Measurements from ENCODE around the gene C12orf54.
"Not testable (repeated sequence)": the region's sequence is repeated elsewhere in the genome, so short reads cannot be mapped to it uniquely, and the experiment has no call there.

The C12orf54 gene

GRCh38 chr12:48510111-48510510, 27.8 kb downstream of the C12orf54 start:
- Histone ChIP-seq H3K9me3 (ENCODE audit: control insufficient read depth, low read length) (peaks cover 10% of the 10 kb centered on the region), H3K18ac (ENCODE audit: low read depth in 1 of 2, low read length in 2 of 2) (no peak overlapping the region), H4K91ac (ENCODE audit: low read length) (no peak overlapping the region), H2BK120ac (ENCODE audit: low read depth, low read length) (no peak overlapping the region), H3K4me2 (ENCODE audit: low read length, poor library complexity, severe bottlenecking) (no peak overlapping the region), H3K4me3 (ENCODE audit: insufficient read depth in 1 of 2, low read depth in 1 of 2, low read length in 2 of 2) (no peak overlapping the region), H3K9ac (ENCODE audit: low read length) (no peak overlapping the region), H2AFZ (ENCODE audit: low read depth, low read length) (no peak overlapping the region), H2AK5ac (ENCODE audit: low read length, severe bottlenecking) (no peak overlapping the region), H2BK5ac (ENCODE audit: low read depth, low read length, poor library complexity, severe bottlenecking) (no peak overlapping the region), H2BK12ac (ENCODE audit: low read length in 2 of 2) (no peak overlapping the region), H3K27me3 (ENCODE audit: control insufficient read depth in 1 of 2, insufficient read depth in 1 of 2, low read length in 2 of 2) (peaks cover 0 to 21% of the 10 kb centered on the region in 2 experiments), H3K79me1 (replicated peaks; ENCODE audit: low read length, poor library complexity, severe bottlenecking) (no peaks in the 10 kb centered on the region), H3K23ac (ENCODE audit: low read length in 2 of 2) (no peak overlapping the region), H3K14ac (ENCODE audit: low read length in 2 of 2) (no peak overlapping the region), H3K4me1 (ENCODE audit: control insufficient read depth, insufficient read depth, low read depth, low read length) (no peaks in the 10 kb centered on the region), H3K4ac (ENCODE audit: low read depth in 1 of 2, low read length in 2 of 2) (no peak overlapping the region), H4K8ac (ENCODE audit: low read length) (no peak overlapping the region), H3K27ac (ENCODE audit: low read length, poor library complexity, severe bottlenecking) (no peak overlapping the region), H3K36me3 (ENCODE audit: control insufficient read depth in 1 of 2, insufficient read depth in 2 of 2, low read depth in 1 of 2, low read length in 2 of 2) (no peaks in the 10 kb centered on the region), H2BK15ac (ENCODE audit: low read depth, poor library complexity, severe bottlenecking) (no peak overlapping the region)
- DNase-seq = no peak
- WGBS = 0% methylated on average over 1 of the region's 1 CpG

DNA sequence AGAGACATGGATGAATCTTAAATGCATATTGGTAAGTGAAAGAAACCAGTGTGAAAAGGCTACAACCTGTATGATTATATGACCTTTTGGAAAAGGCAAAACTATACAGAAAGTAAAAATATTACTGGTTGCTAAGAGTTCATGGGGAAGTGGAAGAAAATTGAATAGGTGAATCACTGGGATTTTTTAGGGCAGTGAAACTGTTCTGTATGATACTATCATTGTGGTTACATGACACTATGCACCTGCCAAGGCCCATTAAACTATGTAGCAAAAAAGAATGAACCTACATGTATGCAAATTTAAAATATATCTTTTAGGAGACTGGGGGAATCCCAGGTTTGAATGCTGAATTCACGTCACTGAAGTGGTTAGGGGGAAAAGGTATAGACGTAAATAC, 30.6 kb downstream of the C12orf54 start:
- Histone ChIP-seq H2BK120ac (ENCODE audit: low read depth, low read length) (no peak overlapping the region), H3K79me1 (replicated peaks; ENCODE audit: low read length, poor library complexity, severe bottlenecking) (no peaks in the 10 kb centered on the region), H3K4me2 (ENCODE audit: low read length, poor library complexity, severe bottlenecking) (no peak overlapping the region), H3K4me3 (ENCODE audit: insufficient read depth in 1 of 2, low read depth in 1 of 2, low read length in 2 of 2) (no peak overlapping the region), H3K36me3 (ENCODE audit: control insufficient read depth in 1 of 2, insufficient read depth in 2 of 2, low read depth in 1 of 2, low read length in 2 of 2) (no peaks in the 10 kb centered on the region), H3K27ac (ENCODE audit: low read length, poor library complexity, severe bottlenecking) (no peak overlapping the region), H3K23ac (ENCODE audit: low read length in 2 of 2) (no peak overlapping the region), H4K91ac (ENCODE audit: low read length) (no peak overlapping the region), H4K8ac (ENCODE audit: low read length) (no peak overlapping the region), H3K4ac (ENCODE audit: low read depth in 1 of 2, low read length in 2 of 2) (no peak overlapping the region), H2BK5ac (ENCODE audit: low read depth, low read length, poor library complexity, severe bottlenecking) (no peak overlapping the region), H3K27me3 (ENCODE audit: control insufficient read depth in 1 of 2, insufficient read depth in 1 of 2, low read length in 2 of 2) (peaks cover 0 to 7% of the 10 kb centered on the region in 2 experiments), H2AK5ac (ENCODE audit: low read length, severe bottlenecking) (no peak overlapping the region), H2AFZ (ENCODE audit: low read depth, low read length) (no peak overlapping the region), H3K9me3 (ENCODE audit: control insufficient read depth, low read length) (peaks cover 10% of the 10 kb centered on the region), H2BK15ac (ENCODE audit: low read depth, poor library complexity, severe bottlenecking) (no peak overlapping the region), H3K4me1 (ENCODE audit: control insufficient read depth, insufficient read depth, low read depth, low read length) (no peaks in the 10 kb centered on the region), H3K18ac (ENCODE audit: low read depth in 1 of 2, low read length in 2 of 2) (no peak overlapping the region), H2BK12ac (ENCODE audit: low read length in 2 of 2) (no peak overlapping the region), H3K14ac (ENCODE audit: low read length in 2 of 2) (no peak overlapping the region), H3K9ac (ENCODE audit: low read length) (no peak overlapping the region)
- DNase-seq = no peak
- 33% methylated on average over 2 of the region's 2 CpGs for WGBS

GRCh38 chr12:48514728-48515127, 32.4 kb downstream of the C12orf54 start:
- peaks cover 0 to 2% of the 10 kb centered on the region in 2 experiments for H3K27me3 ChIP-seq (ENCODE audit: control insufficient read depth in 1 of 2, insufficient read depth in 1 of 2, low read length in 2 of 2)
- no peak for DNase-seq
- H2BK5ac ChIP-seq (ENCODE audit: low read depth, low read length, poor library complexity, severe bottlenecking) = no peak overlapping the region
- no peak overlapping the region for H2AK5ac ChIP-seq (ENCODE audit: low read length, severe bottlenecking)
- H3K79me1 ChIP-seq (replicated peaks; ENCODE audit: low read length, poor library complexity, severe bottlenecking) = no peaks in the 10 kb centered on the region
- H3K4me3 ChIP-seq (ENCODE audit: insufficient read depth in 1 of 2, low read depth in 1 of 2, low read length in 2 of 2) = no peak overlapping the region
- WGBS = no CpG with 5 or more reads among the region's 1 CpG
- no peak overlapping the region for H3K9ac ChIP-seq (ENCODE audit: low read length)
- H3K4me1 ChIP-seq (ENCODE audit: control insufficient read depth, insufficient read depth, low read depth, low read length) = no peaks in the 10 kb centered on the region
- no peak overlapping the region for H2AFZ ChIP-seq (ENCODE audit: low read depth, low read length)
- H3K14ac ChIP-seq (ENCODE audit: low read length in 2 of 2) = no peak overlapping the region
- H2BK12ac ChIP-seq (ENCODE audit: low read length in 2 of 2) = no peak overlapping the region
- no peak overlapping the region for H3K4ac ChIP-seq (ENCODE audit: low read depth in 1 of 2, low read length in 2 of 2)
- H3K23ac ChIP-seq (ENCODE audit: low read length in 2 of 2) = no peak overlapping the region
- H4K91ac ChIP-seq (ENCODE audit: low read length) = no peak overlapping the region
- no peak overlapping the region for H3K4me2 ChIP-seq (ENCODE audit: low read length, poor library complexity, severe bottlenecking)
- H3K27ac ChIP-seq (ENCODE audit: low read length, poor library complexity, severe bottlenecking) = no peak overlapping the region
- no peak overlapping the region for H4K8ac ChIP-seq (ENCODE audit: low read length)
- no peak overlapping the region for H2BK15ac ChIP-seq (ENCODE audit: low read depth, poor library complexity, severe bottlenecking)
- peaks cover 10% of the 10 kb centered on the region for H3K9me3 ChIP-seq (ENCODE audit: control insufficient read depth, low read length)
- H3K36me3 ChIP-seq (ENCODE audit: control insufficient read depth in 1 of 2, insufficient read depth in 2 of 2, low read depth in 1 of 2, low read length in 2 of 2) = no peaks in the 10 kb centered on the region
- H3K18ac ChIP-seq (ENCODE audit: low read depth in 1 of 2, low read length in 2 of 2) = no peak overlapping the region
- H2BK120ac ChIP-seq (ENCODE audit: low read depth, low read length) = no peak overlapping the region

GRCh38 chr12:48520381-48520780, 38.1 kb downstream of the C12orf54 start:
- H2AFZ ChIP-seq (ENCODE audit: low read depth, low read length); H3K79me1 ChIP-seq (replicated peaks; ENCODE audit: low read length, poor library complexity, severe bottlenecking); H2AK5ac ChIP-seq (ENCODE audit: low read length, severe bottlenecking); H3K27ac ChIP-seq (ENCODE audit: low read length, poor library complexity, severe bottlenecking); DNase-seq; H3K4me3 ChIP-seq (ENCODE audit: insufficient read depth in 1 of 2, low read depth in 1 of 2, low read length in 2 of 2); H3K18ac ChIP-seq (ENCODE audit: low read depth in 1 of 2, low read length in 2 of 2); H3K36me3 ChIP-seq (ENCODE audit: control insufficient read depth in 1 of 2, insufficient read depth in 2 of 2, low read depth in 1 of 2, low read length in 2 of 2); H3K4me1 ChIP-seq (ENCODE audit: control insufficient read depth, insufficient read depth, low read depth, low read length); H2BK120ac ChIP-seq (ENCODE audit: low read depth, low read length); H2BK15ac ChIP-seq (ENCODE audit: low read depth, poor library complexity, severe bottlenecking); H3K9ac ChIP-seq (ENCODE audit: low read length); H2BK12ac ChIP-seq (ENCODE audit: low read length in 2 of 2); H3K9me3 ChIP-seq (ENCODE audit: control insufficient read depth, low read length); H4K91ac ChIP-seq (ENCODE audit: low read length); H3K4me2 ChIP-seq (ENCODE audit: low read length, poor library complexity, severe bottlenecking); H4K8ac ChIP-seq (ENCODE audit: low read length); H3K23ac ChIP-seq (ENCODE audit: low read length in 2 of 2); H3K4ac ChIP-seq (ENCODE audit: low read depth in 1 of 2, low read length in 2 of 2); H2BK5ac ChIP-seq (ENCODE audit: low read depth, low read length, poor library complexity, severe bottlenecking); H3K14ac ChIP-seq (ENCODE audit: low read length in 2 of 2); H3K27me3 ChIP-seq (ENCODE audit: control insufficient read depth in 1 of 2, insufficient read depth in 1 of 2, low read length in 2 of 2): not testable (repeated sequence)
- 85% methylated on average over 20 of the region's 24 CpGs for WGBS
